Gastrocnemius medialis (tissue), 4 donors: Measurements from ENCODE around the gene CARD14.

Source experiments
- POLR2A ChIP-seq, 2 donors: fragments of 450-650 bp; IDR thresholded peaks; one replicate each; pipeline ENCODE4 v1.6.1; 2017; ENCODE audit warnings: antibody characterized with exemption in 2 of 2, mild to moderate bottlenecking in 2 of 2, moderate library complexity in 2 of 2
- TF ChIP-seq, protein P1 (sequence below), 5 experiments: fragments of 450-650 bp in 3 of 5; fragments of 200-600 bp in 2 of 5; sonication (generic) in 2 of 5; IDR thresholded peaks in 4 of 5; conservative IDR thresholded peaks in 1 of 5; 1 replicate in 4 of 5; 2 replicates in 1 of 5; pipeline ENCODE4 v1.5.1; 2016 to 2019; ENCODE audit warnings: antibody characterized with exemption in 5 of 5, mild to moderate bottlenecking in 3 of 5, moderate library complexity in 3 of 5

DNA sequence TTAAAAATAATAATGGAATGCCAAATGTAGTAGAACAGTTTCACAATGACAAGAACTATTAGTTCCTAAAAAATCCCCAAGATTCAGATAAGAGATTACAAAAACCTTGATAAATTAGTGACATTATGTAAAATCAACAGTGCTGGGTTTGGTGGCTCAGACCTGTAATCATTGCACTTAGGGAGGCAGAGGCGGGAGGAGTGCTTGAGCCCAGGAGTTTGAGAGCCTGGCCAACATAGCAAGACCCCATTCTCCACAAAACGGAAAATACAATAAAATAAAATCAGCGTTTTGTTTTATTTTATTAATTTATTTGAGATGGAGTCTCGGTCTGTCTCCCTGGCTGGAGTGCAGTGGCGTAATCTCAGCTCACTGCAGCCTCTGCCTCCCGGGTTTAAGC is 4.1 kb downstream of the CARD14 start:
- TF ChIP-seq, protein P1, sequence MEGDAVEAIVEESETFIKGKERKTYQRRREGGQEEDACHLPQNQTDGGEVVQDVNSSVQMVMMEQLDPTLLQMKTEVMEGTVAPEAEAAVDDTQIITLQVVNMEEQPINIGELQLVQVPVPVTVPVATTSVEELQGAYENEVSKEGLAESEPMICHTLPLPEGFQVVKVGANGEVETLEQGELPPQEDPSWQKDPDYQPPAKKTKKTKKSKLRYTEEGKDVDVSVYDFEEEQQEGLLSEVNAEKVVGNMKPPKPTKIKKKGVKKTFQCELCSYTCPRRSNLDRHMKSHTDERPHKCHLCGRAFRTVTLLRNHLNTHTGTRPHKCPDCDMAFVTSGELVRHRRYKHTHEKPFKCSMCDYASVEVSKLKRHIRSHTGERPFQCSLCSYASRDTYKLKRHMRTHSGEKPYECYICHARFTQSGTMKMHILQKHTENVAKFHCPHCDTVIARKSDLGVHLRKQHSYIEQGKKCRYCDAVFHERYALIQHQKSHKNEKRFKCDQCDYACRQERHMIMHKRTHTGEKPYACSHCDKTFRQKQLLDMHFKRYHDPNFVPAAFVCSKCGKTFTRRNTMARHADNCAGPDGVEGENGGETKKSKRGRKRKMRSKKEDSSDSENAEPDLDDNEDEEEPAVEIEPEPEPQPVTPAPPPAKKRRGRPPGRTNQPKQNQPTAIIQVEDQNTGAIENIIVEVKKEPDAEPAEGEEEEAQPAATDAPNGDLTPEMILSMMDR (IDR thresholded peaks at IDR 0.05 in 4 of 5, conservative IDR thresholded peaks at IDR 0.05 in 1 of 5), result no peak
- no peak for TF ChIP-seq POLR2A (IDR thresholded peaks at IDR 0.05)
